HEK293T (cell line): Measurements from ENCODE around the gene WBP2.

Source experiments
- CTCF ChIA-PET: fragments of 350-600 bp; formaldehyde crosslinking; extraction: SDS; loops from one replicate; lab custom pipeline; 2021; ENCODE audit warnings: antibody characterized with exemption, inconsistent platforms; lab: Yijun Ruan, JAX
- POLR2A ChIA-PET: fragments of 350-600 bp; formaldehyde crosslinking; extraction: SDS; loops from one replicate; lab custom pipeline; 2020; ENCODE audit warnings: antibody characterized with exemption, inconsistent platforms; lab: Yijun Ruan, JAX
- DNase-seq: peaks from one replicate; pipeline ENCODE4 v3.0.0; 2012; ENCODE audit warnings: mixed read lengths; ENCODE audit errors: extremely low spot score
- ARNT ChIP-seq: fragments of 450-650 bp; IDR thresholded peaks from 2 replicates; pipeline ENCODE4 v1.6.1; 2017; ENCODE audit warnings: mild to moderate bottlenecking
- BHLHE40 ChIP-seq: fragments of 450-650 bp; IDR thresholded peaks from 2 replicates; pipeline ENCODE4 v1.6.1; 2016; ENCODE audit warnings: mild to moderate bottlenecking, moderate library complexity, borderline replicate concordance
- CTBP1 ChIP-seq: fragments of 450-650 bp; IDR thresholded peaks from 2 replicates; pipeline ENCODE4 v1.6.1; 2016; ENCODE audit warnings: borderline replicate concordance
- ELF4 ChIP-seq: fragments of 450-650 bp; IDR thresholded peaks from 2 replicates; pipeline ENCODE4 v1.6.1; 2017; ENCODE audit warnings: antibody characterized with exemption
- FOXA1 ChIP-seq: fragments of 450-650 bp; IDR thresholded peaks from 2 replicates; pipeline ENCODE4 v1.6.1; 2016; ENCODE audit warnings: mild to moderate bottlenecking
- FOXK2 ChIP-seq: fragments of 450-650 bp; IDR thresholded peaks from 2 replicates; pipeline ENCODE4 v1.6.1; 2016; ENCODE audit warnings: mild to moderate bottlenecking
- FOXM1 ChIP-seq: fragments of 450-650 bp; IDR thresholded peaks from 2 replicates; pipeline ENCODE4 v1.6.1; 2017; ENCODE audit warnings: mild to moderate bottlenecking, borderline replicate concordance
- HDGF ChIP-seq: fragments of 450-650 bp; IDR thresholded peaks from 2 replicates; pipeline ENCODE4 v1.6.1; 2017; ENCODE audit warnings: antibody characterized with exemption, borderline replicate concordance
- L3MBTL2 ChIP-seq: fragments of 450-650 bp; conservative IDR thresholded peaks from 2 replicates; pipeline ENCODE4 v1.6.1; 2016; ENCODE audit warnings: mild to moderate bottlenecking
- LEF1 ChIP-seq: fragments of 450-650 bp; IDR thresholded peaks from 2 replicates; pipeline ENCODE4 v1.6.1; 2017; ENCODE audit warnings: mild to moderate bottlenecking, borderline replicate concordance
- NFRKB ChIP-seq: fragments of 450-650 bp; IDR thresholded peaks from 2 replicates; pipeline ENCODE4 v1.6.1; 2016; ENCODE audit warnings: mild to moderate bottlenecking, moderate library complexity
- SP1 ChIP-seq: fragments of 450-650 bp; IDR thresholded peaks from 2 replicates; pipeline ENCODE4 v1.6.1; 2017
- SUZ12 ChIP-seq: fragments of 450-650 bp; IDR thresholded peaks from 2 replicates; pipeline ENCODE4 v1.6.1; 2016; ENCODE audit warnings: mild to moderate bottlenecking
- TARDBP ChIP-seq: fragments of 450-650 bp; IDR thresholded peaks from 2 replicates; pipeline ENCODE4 v1.6.1; 2016
- ZNF384 ChIP-seq: fragments of 450-650 bp; IDR thresholded peaks from 2 replicates; pipeline ENCODE4 v1.6.1; 2016
- TF ChIP-seq, protein P1 (sequence below): fragments of 450-650 bp; IDR thresholded peaks from 2 replicates; pipeline ENCODE4 v1.6.1; 2016

WBP2 gene

GRCh38 chr17:75836605-75837004 is 18.5 kb downstream of the WBP2 start:
- POLR2A ChIA-PET = interaction anchor here (1.0 kb wide), 2 partner anchors 18 to 57 kb away, joined by 4 to 7 read pairs; partner anchors contain the start of gene WBP2
- no peak for TF ChIP-seq TARDBP
- no peak for TF ChIP-seq FOXK2
- TF ChIP-seq ARNT = no peak
- no peak for TF ChIP-seq NFRKB
- no peak for TF ChIP-seq HDGF
- TF ChIP-seq L3MBTL2 = no peak
- TF ChIP-seq FOXM1 = no peak
- TF ChIP-seq CTBP1 = no peak
- no peak for TF ChIP-seq ELF4
- TF ChIP-seq, protein P1, sequence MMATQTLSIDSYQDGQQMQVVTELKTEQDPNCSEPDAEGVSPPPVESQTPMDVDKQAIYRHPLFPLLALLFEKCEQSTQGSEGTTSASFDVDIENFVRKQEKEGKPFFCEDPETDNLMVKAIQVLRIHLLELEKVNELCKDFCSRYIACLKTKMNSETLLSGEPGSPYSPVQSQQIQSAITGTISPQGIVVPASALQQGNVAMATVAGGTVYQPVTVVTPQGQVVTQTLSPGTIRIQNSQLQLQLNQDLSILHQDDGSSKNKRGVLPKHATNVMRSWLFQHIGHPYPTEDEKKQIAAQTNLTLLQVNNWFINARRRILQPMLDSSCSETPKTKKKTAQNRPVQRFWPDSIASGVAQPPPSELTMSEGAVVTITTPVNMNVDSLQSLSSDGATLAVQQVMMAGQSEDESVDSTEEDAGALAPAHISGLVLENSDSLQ = no peak
- no peak for TF ChIP-seq BHLHE40
- no peak for TF ChIP-seq SP1
- TF ChIP-seq FOXA1 = no peak
- no peak for TF ChIP-seq SUZ12
- no peak for TF ChIP-seq ZNF384
- TF ChIP-seq LEF1 = no peak
- DNase-seq = no peak
- CTCF ChIA-PET = interaction anchor here (0.7 kb wide), 2 partner anchors 24 to 60 kb away, joined by 3 to 4 read pairs; partner anchors contain the start of gene TRIM65

GRCh38 chr17:75835654-75835987 is 19.5 kb downstream of the WBP2 start:
- POLR2A ChIA-PET = interaction anchor here (3.1 kb wide), 1 partner anchor 20 kb away, joined by 12 read pairs; the partner anchor contains the start of gene WBP2
- CTCF ChIA-PET = no interaction called here
- TF ChIP-seq LEF1 = no peak
- TF ChIP-seq ELF4 = no peak
- TF ChIP-seq FOXM1 = no peak
- no peak for TF ChIP-seq NFRKB
- TF ChIP-seq ARNT = no peak
- no peak for TF ChIP-seq FOXK2
- no peak for DNase-seq

DNA sequence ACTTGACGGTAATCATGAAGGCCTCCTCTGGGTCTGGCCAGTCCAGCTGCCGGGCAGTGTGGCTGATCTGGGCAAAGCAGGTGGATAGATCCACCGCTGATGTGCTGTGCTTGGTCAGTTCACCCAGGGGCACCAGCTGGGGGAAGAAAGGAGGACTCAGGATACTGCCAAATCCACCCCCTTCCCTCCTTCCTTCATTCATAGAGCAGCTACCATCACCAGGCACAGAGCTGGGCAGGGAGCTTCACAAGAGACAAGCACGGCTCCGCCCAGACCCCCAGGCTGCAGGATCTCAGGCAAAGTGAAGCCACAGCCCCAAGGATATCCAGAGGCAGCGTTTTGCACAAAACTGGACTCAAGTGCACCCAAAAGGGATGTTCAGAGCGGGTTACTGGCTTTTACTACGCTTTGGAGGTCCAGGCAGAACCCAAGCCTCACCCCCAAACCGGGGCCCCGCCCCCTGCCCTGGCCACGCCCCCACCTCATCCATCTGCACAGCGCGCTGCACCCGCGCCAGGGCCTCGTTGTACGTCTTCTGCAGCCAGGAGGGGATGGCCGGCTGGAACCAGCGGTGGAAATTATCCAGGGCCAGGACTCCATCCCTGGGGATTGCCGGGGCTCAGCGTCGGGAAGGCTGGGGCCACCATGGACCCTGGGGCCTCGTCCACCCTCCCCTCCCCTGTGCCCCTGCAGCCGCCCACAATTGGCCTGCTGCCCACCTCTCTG is 20.0 kb downstream of the WBP2 start:
- ChIA-PET CTCF (no interaction called here), POLR2A (interaction anchor here (3.1 kb wide), 2 partner anchors 20 to 55 kb away, joined by 12 to 18 read pairs; partner anchors contain the start of gene WBP2)
- DNase-seq = no peak
- no peak for TF ChIP-seq SP1
- TF ChIP-seq LEF1 = no peak
- TF ChIP-seq ARNT = no peak
- TF ChIP-seq ZNF384 = no peak
- TF ChIP-seq, protein P1 = no peak
- TF ChIP-seq SUZ12 = no peak
- TF ChIP-seq ELF4 = no peak
- TF ChIP-seq FOXM1 = no peak
- TF ChIP-seq NFRKB = no peak
- TF ChIP-seq BHLHE40 = no peak
- no peak for TF ChIP-seq FOXA1
- TF ChIP-seq TARDBP = no peak
- TF ChIP-seq HDGF = no peak

GRCh38 chr17:75834279-75834920 is 20.7 kb downstream of the WBP2 start:
- no peak for TF ChIP-seq FOXM1
- TF ChIP-seq FOXK2 = no peak
- TF ChIP-seq FOXA1 = no peak
- TF ChIP-seq ARNT = no peak
- TF ChIP-seq, protein P1 = no peak
- TF ChIP-seq CTBP1 = no peak
- no peak for TF ChIP-seq SUZ12
- no peak for TF ChIP-seq ZNF384
- no peak for TF ChIP-seq TARDBP
- TF ChIP-seq LEF1 = no peak
- no peak for TF ChIP-seq BHLHE40
- no peak for TF ChIP-seq HDGF
- no peak for TF ChIP-seq ELF4
- TF ChIP-seq SP1 = no peak
- TF ChIP-seq NFRKB = no peak
- DNase-seq = no peak
- POLR2A ChIA-PET = interaction anchor here (3.1 kb wide), 2 partner anchors 21 to 55 kb away, joined by 12 to 18 read pairs; partner anchors contain the start of gene WBP2
- CTCF ChIA-PET = no interaction called here

- ChIA-PET POLR2A (interaction anchor here (3.1 kb wide), 2 partner anchors 23 to 53 kb away, joined by 12 to 18 read pairs; partner anchors contain the start of gene WBP2), CTCF (interaction anchor here (0.8 kb wide), 1 partner anchor 24 kb away, joined by 3 read pairs; no protein-coding TSS in a partner anchor)
- TF ChIP-seq L3MBTL2 (no peak), LEF1 (no peak), SP1 (no peak), SUZ12 (no peak), BHLHE40 (no peak), HDGF (no peak), NFRKB (no peak), FOXK2 (no peak), ZNF384 (no peak)
- TF ChIP-seq, protein P1 = no peak
- no peak for DNase-seq
Observed at GRCh38 chr17:75832652-75833400, 22.3 kb downstream of the WBP2 start.
